Mesenchymal stem cell (in vitro differentiated cells and primary cell): ENCODE data around the gene SRMS.

Source experiments
- DNase-seq: peaks from one replicate; pipeline ENCODE4 v3.0.0-alpha.2; 2013
- H2AFZ ChIP-seq: one replicate; pipeline ENCODE4 v1.6.1; 2013; ENCODE audit warnings: low read depth, mild to moderate bottlenecking, control low read depth, inconsistent platforms, low read length, moderate library complexity
- H2AK5ac ChIP-seq: 2 replicates; pipeline ENCODE4 v1.6.1; 2013; ENCODE audit warnings: low read length, moderate library complexity, mild to moderate bottlenecking, inconsistent platforms; ENCODE audit not compliant: severe bottlenecking
- H2BK120ac ChIP-seq: one replicate; pipeline ENCODE4 v1.6.1; 2013; ENCODE audit warnings: low read depth, mild to moderate bottlenecking, inconsistent platforms, low read length, moderate library complexity
- H2BK12ac ChIP-seq, 2 experiments: one replicate each; pipeline ENCODE4 v1.6.1; 2013; ENCODE audit warnings: inconsistent platforms in 2 of 2, low read length in 2 of 2, mild to moderate bottlenecking in 2 of 2, moderate library complexity in 2 of 2, control low read depth in 1 of 2
- H2BK15ac ChIP-seq: one replicate; pipeline ENCODE4 v1.6.1; 2013; ENCODE audit warnings: mild to moderate bottlenecking, low read depth, inconsistent platforms; ENCODE audit not compliant: poor library complexity, severe bottlenecking
- H2BK5ac ChIP-seq: 2 replicates; pipeline ENCODE4 v1.6.1; 2013; ENCODE audit warnings: low read depth, mild to moderate bottlenecking, low read length, control low read depth, inconsistent platforms; ENCODE audit not compliant: poor library complexity, severe bottlenecking
- H3K14ac ChIP-seq, 2 experiments: one replicate each; pipeline ENCODE4 v1.6.1; 2013; ENCODE audit warnings: inconsistent platforms in 2 of 2, low read length in 2 of 2, control low read depth in 1 of 2, mild to moderate bottlenecking in 1 of 2, moderate library complexity in 1 of 2
- H3K18ac ChIP-seq, 2 experiments: one replicate each; pipeline ENCODE4 v1.6.1; 2013; ENCODE audit warnings: inconsistent platforms in 2 of 2, low read length in 2 of 2, control low read depth in 1 of 2, low read depth in 1 of 2, mild to moderate bottlenecking in 1 of 2
- H3K23ac ChIP-seq, 2 experiments: one replicate each; pipeline ENCODE4 v1.6.1; 2013; ENCODE audit warnings: inconsistent platforms in 2 of 2, low read length in 2 of 2, mild to moderate bottlenecking in 2 of 2, moderate library complexity in 2 of 2, control low read depth in 1 of 2
- H3K27ac ChIP-seq: 2 replicates; pipeline ENCODE4 v1.5.1; 2013; ENCODE audit warnings: mild to moderate bottlenecking, moderate library complexity, low read length, control low read depth, inconsistent platforms; ENCODE audit not compliant: poor library complexity, severe bottlenecking
- H3K27me3 ChIP-seq, 2 experiments: 2 replicates each; pipeline versions ENCODE4 v1.6.1 to v1.7.0; 2013; ENCODE audit warnings: low read length in 2 of 2, mild to moderate bottlenecking in 2 of 2, moderate library complexity in 2 of 2, control low read depth in 1 of 2, inconsistent platforms in 1 of 2; ENCODE audit not compliant: control insufficient read depth in 1 of 2, insufficient read depth in 1 of 2
- H3K36me3 ChIP-seq, 2 experiments: 2 replicates each; pipeline versions ENCODE4 v1.6.1 to v1.7.0; 2013; ENCODE audit warnings: low read length in 2 of 2, control low read depth in 1 of 2, inconsistent platforms in 1 of 2, low read depth in 1 of 2, mild to moderate bottlenecking in 1 of 2; ENCODE audit not compliant: insufficient read depth in 2 of 2, control insufficient read depth in 1 of 2
- H3K4ac ChIP-seq, 2 experiments: one replicate each; pipeline ENCODE4 v1.6.1; 2013; ENCODE audit warnings: inconsistent platforms in 2 of 2, low read length in 2 of 2, mild to moderate bottlenecking in 2 of 2, moderate library complexity in 2 of 2, control low read depth in 1 of 2, low read depth in 1 of 2
- H3K4me1 ChIP-seq: 2 replicates; pipeline ENCODE4 v1.6.1; 2013; ENCODE audit warnings: low read depth, low read length, control low read depth; ENCODE audit not compliant: control insufficient read depth, insufficient read depth
- H3K4me2 ChIP-seq: 2 replicates; pipeline ENCODE4 v1.6.1; 2013; ENCODE audit warnings: low read length, mild to moderate bottlenecking, inconsistent platforms; ENCODE audit not compliant: poor library complexity, severe bottlenecking
- H3K4me3 ChIP-seq, 2 experiments: 2 replicates each; pipeline versions ENCODE4 v1.5.1 to v1.7.0; 2013; ENCODE audit warnings: low read length in 2 of 2, mild to moderate bottlenecking in 2 of 2, control low read depth in 1 of 2, low read depth in 1 of 2; ENCODE audit not compliant: insufficient read depth in 1 of 2
- H3K79me1 ChIP-seq: replicated peaks from 2 replicates; pipeline ENCODE4 v1.6.1; 2013; ENCODE audit warnings: mild to moderate bottlenecking, control low read depth, low read length, inconsistent platforms; ENCODE audit not compliant: poor library complexity, severe bottlenecking
- H3K9ac ChIP-seq: 2 replicates; pipeline ENCODE4 v1.7.0; 2013; ENCODE audit warnings: mild to moderate bottlenecking, low read length, moderate library complexity
- H3K9me3 ChIP-seq: 2 replicates; pipeline ENCODE4 v1.7.0; 2013; ENCODE audit warnings: mild to moderate bottlenecking, low read length; ENCODE audit not compliant: control insufficient read depth
- H4K8ac ChIP-seq: one replicate; pipeline ENCODE4 v1.6.1; 2013; ENCODE audit warnings: inconsistent platforms, mild to moderate bottlenecking, low read length, moderate library complexity
- H4K91ac ChIP-seq: one replicate; pipeline ENCODE4 v1.6.1; 2013; ENCODE audit warnings: mild to moderate bottlenecking, low read length, inconsistent platforms
- WGBS: methylation state at CpG from one replicate; pipeline ENCODE4 v1.1.7; 2013; ENCODE audit warnings: mixed read lengths; 5-methylcytosine and 5-hydroxymethylcytosine counted together

Gene SRMS

DNA sequence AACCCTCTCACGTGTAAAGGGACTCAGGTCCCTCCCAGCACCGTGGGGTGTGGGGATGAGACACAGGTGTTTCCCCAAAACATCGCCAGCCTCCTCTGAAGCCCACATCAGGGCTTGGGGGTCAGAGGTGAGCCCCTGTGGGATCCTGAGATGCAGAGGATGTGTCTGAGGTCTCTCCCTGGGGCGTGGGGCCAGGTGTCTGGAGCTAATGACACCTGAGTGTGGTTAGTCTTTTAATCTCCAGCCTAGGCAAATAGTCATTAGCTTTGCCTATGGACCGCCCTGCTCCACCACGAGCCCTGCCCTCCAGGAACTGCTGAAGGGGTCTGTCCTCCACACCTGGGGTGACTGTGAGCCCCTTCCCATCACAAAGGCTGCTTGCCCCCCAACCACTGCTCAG is 1.7 kb downstream of the SRMS start:
- no peak overlapping the region for H3K23ac ChIP-seq
- no peaks in the 10 kb centered on the region for H3K36me3 ChIP-seq
- no peak overlapping the region for H3K4me3 ChIP-seq
- H3K9ac ChIP-seq, result no peak overlapping the region
- no peak overlapping the region for H2BK120ac ChIP-seq
- H4K91ac ChIP-seq, result no peak overlapping the region
- H3K14ac ChIP-seq, result no peak overlapping the region
- DNase-seq, result no peak
- no peak overlapping the region for H3K27ac ChIP-seq
- H3K4ac ChIP-seq, result no peak overlapping the region
- H3K79me1 ChIP-seq, result no peaks in the 10 kb centered on the region
- no peak overlapping the region for H3K4me2 ChIP-seq
- H3K4me1 ChIP-seq, result peaks cover 16% of the 10 kb centered on the region
- H3K27me3 ChIP-seq, result peaks cover 11 to 83% of the 10 kb centered on the region in 2 experiments
- WGBS, result 64% methylated on average over 6 of the region's 6 CpGs
- H2AK5ac ChIP-seq, result no peak overlapping the region
- no peak overlapping the region for H2BK5ac ChIP-seq
- H2AFZ ChIP-seq, result no peak overlapping the region
- no peak overlapping the region for H2BK12ac ChIP-seq
- H2BK15ac ChIP-seq, result no peak overlapping the region
- H4K8ac ChIP-seq, result no peak overlapping the region
- no peaks in the 10 kb centered on the region for H3K9me3 ChIP-seq
- H3K18ac ChIP-seq, result no peak overlapping the region

DNA sequence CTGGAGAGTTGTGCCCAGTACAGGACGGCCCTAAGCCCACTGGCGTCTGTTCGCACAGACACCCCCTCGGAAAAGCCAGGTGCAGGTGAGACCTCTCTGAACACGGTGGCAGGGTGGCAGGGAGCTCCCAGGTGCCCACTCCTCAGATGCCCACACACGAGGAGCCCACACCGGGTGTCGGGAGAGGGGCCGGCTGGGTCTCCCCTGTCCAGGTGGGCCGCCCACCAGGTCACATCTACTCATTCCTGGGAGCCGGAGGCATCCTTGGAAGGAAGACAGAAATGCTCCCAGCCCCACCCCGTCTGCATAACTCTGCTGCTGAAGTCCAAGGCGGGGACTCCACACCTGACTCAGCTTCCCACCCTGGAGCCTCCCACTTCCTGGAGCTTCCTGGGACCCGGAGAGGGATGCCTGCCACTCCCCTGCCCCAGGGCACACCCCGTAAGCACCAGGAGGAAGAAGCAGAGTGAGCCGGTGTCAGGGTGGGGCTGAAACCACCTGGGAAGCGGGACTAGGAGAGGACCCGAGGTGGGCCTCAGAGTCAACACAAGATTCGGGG is 2.5 kb downstream of the SRMS start:
- Histone ChIP-seq H2BK120ac (no peak overlapping the region), H4K91ac (no peak overlapping the region), H2AFZ (no peak overlapping the region), H2AK5ac (no peak overlapping the region), H3K4me1 (peaks cover 22% of the 10 kb centered on the region), H4K8ac (no peak overlapping the region), H3K4me2 (no peak overlapping the region), H3K4ac (no peak overlapping the region), H2BK5ac (no peak overlapping the region), H3K27me3 (peaks cover 11 to 83% of the 10 kb centered on the region in 2 experiments), H3K18ac (no peak overlapping the region), H3K4me3 (no peak overlapping the region), H2BK15ac (no peak overlapping the region), H3K14ac (no peak overlapping the region), H3K36me3 (no peaks in the 10 kb centered on the region), H3K23ac (no peak overlapping the region), H2BK12ac (no peak overlapping the region), H3K79me1 (no peaks in the 10 kb centered on the region), H3K27ac (no peak overlapping the region), H3K9me3 (no peaks in the 10 kb centered on the region), H3K9ac (no peak overlapping the region)
- 71% methylated on average over 19 of the region's 19 CpGs for WGBS
- DNase-seq, result no peak

DNA sequence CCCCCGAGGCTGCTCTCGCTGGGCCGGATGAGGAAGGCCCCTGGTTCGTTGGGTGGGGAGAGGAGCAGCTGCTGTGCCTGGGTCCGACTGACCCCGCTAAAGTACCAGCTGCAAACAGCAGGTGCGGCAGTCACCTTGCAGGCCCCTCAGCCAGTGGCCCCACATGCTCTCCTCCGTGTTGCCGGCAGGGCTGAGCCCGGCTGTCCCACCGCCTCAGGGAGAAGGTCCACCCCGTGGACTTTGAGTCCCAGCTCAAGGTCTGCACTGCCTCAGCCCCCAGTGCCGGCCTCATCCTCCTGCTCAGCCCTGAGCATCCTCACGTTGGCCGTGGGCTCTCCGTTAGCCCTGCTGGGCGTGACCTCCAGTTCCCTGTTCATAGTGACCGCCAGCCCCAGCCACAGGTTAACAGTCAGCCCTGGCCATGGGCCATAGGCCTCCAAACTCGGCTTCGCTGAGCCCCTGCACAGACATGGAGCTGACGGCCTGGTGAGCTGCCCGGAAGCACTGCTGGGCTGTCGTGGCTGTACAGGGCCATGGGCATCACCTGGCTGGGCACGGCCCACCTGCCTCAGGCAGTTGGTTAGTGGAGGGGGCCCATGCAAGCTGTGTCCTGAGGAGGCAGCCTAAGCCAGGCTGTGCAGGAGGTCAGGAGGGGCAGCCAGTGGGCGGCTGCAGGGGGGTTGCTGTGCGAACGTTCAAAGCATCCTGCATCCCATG is 3.1 kb downstream of the SRMS start:
- DNase-seq, result no peak
- Histone ChIP-seq H2BK15ac (no peak overlapping the region), H2BK12ac (no peak overlapping the region), H4K91ac (no peak overlapping the region), H3K9me3 (no peaks in the 10 kb centered on the region), H3K4me1 (peaks cover 25% of the 10 kb centered on the region), H3K23ac (no peak overlapping the region), H3K4ac (no peak overlapping the region), H3K27ac (no peak overlapping the region), H3K9ac (no peak overlapping the region), H3K27me3 (peaks cover 11 to 83% of the 10 kb centered on the region in 2 experiments), H2AK5ac (no peak overlapping the region), H2BK120ac (no peak overlapping the region), H3K14ac (no peak overlapping the region), H3K4me3 (no peak overlapping the region), H3K18ac (no peak overlapping the region), H3K79me1 (no peaks in the 10 kb centered on the region), H3K36me3 (no peaks in the 10 kb centered on the region), H2AFZ (no peak overlapping the region), H4K8ac (no peak overlapping the region), H2BK5ac (no peak overlapping the region), H3K4me2 (no peak overlapping the region)
- 83% methylated on average over 27 of the region's 27 CpGs for WGBS

DNA sequence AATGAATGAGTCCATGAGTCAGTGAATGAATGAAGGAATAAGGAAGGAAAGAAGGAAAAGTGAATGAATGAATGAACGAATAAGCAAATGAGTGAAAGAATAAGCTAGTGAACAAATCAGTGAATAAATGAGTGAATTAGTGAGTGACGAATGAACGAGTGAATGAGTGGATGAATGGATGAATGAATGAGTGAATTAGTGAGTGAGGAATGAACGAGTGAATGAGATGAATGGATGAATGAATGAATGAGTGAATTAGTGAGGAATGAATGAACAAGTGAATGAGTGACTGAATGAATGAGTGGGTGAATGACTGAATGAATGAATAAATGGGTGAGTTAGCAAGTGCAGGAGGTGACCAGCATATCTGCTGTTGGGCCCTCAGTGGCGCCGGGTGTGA is 3.8 kb downstream of the SRMS start:
- Histone ChIP-seq H3K4me2 (no peak overlapping the region), H3K9me3 (no peaks in the 10 kb centered on the region)

More for the DNA sequence above, 3.8 kb downstream of the SRMS start:
- Histone ChIP-seq H3K36me3 (no peaks in the 10 kb centered on the region), H3K9ac (no peak overlapping the region), H4K8ac (no peak overlapping the region), H2AK5ac (no peak overlapping the region), H2AFZ (no peak overlapping the region), H3K79me1 (no peaks in the 10 kb centered on the region), H2BK15ac (no peak overlapping the region), H4K91ac (no peak overlapping the region), H3K27me3 (peaks cover 9 to 82% of the 10 kb centered on the region in 2 experiments), H3K4me3 (no peak overlapping the region), H3K4me1 (peaks cover 26% of the 10 kb centered on the region), H3K4ac (no peak overlapping the region), H3K27ac (no peak overlapping the region), H2BK12ac (no peak overlapping the region), H2BK120ac (no peak overlapping the region), H3K14ac (no peak overlapping the region), H3K18ac (no peak overlapping the region), H3K23ac (no peak overlapping the region), H2BK5ac (no peak overlapping the region)
- 88% methylated on average over 6 of the region's 6 CpGs for WGBS
- DNase-seq, result no peak
